Muscle of back (tissue), 11 donors: ENCODE results near the gene RRP15. TPM values are rescaled to one million over a fixed set of nuclear protein-coding genes. Genes with fewer than 3 reads are reported as not detected.

Source experiments
- DNase-seq, 3 donors: peaks; one replicate each; pipeline versions ENCODE4 v3.0.0 to v3.0.0-alpha.2; 2013
- polyA plus RNA-seq, 10 donors: library from polyadenylated mRNA; unstranded; fragments of 120-200 nt; gene quantifications; one replicate each; pipeline ENCODE4 v1.2.1, GENCODE V29; 2013; ENCODE audit not compliant: insufficient read length in 10 of 10

RRP15 gene
- polyA plus RNA-seq, 10 donors = 16.5 to 24.1 (median 19.4) TPM

- DNase-seq = no peak
Observed at GRCh38 chr1:218332416-218332815, 47.3 kb downstream of the RRP15 start.

GRCh38 chr1:218336328-218336727 lies 51.2 kb downstream of the RRP15 start:
- DNase-seq = peak in 2 of 3 donors; percentile 44 to 53

- peak in 2 of 3 donors; percentile 41 to 72 for DNase-seq
Observed at GRCh38 chr1:218339267-218339831, 54.3 kb downstream of the RRP15 start.

GRCh38 chr1:218341325-218341724 lies 56.2 kb downstream of the RRP15 start:
- DNase-seq = no peak

GRCh38 chr1:218342091-218342490 lies 57.0 kb downstream of the RRP15 start:
- no peak for DNase-seq

GRCh38 chr1:218344814-218345672 lies 60.0 kb downstream of the RRP15 start, which contains the start of gene TGFB2:
Gene TGFB2, plus strand, starts transcription at chr1:218345336. Its CDS starts 1,366 bp downstream, at chr1:218346702.
- DNase-seq = peak; percentile 83 to 95 (median 90)

- peak; percentile 69 to 93 (median 81) for DNase-seq
Observed at GRCh38 chr1:218345673-218346390, 60.7 kb downstream of the RRP15 start.

GRCh38 chr1:218346391-218347204 lies 61.5 kb downstream of the RRP15 start:
- DNase-seq = peak; percentile 43 to 84 (median 62)

GRCh38 chr1:218347336-218347722 lies 62.2 kb downstream of the RRP15 start:
- DNase-seq = peak; percentile 75 to 94 (median 81)

GRCh38 chr1:218347723-218348627 lies 62.9 kb downstream of the RRP15 start:
- peak; percentile 85 to 94 (median 89) for DNase-seq

GRCh38 chr1:218348628-218349071 lies 63.6 kb downstream of the RRP15 start:
- DNase-seq = peak in 2 of 3 donors; percentile 48 to 83

GRCh38 chr1:218349348-218350034 lies 64.4 kb downstream of the RRP15 start:
- peak in 2 of 3 donors; percentile 53 to 76 for DNase-seq

- DNase-seq = peak in 1 of 3 donors; percentile 68
Observed at GRCh38 chr1:218350035-218350525, 65.0 kb downstream of the RRP15 start.

- peak in 2 of 3 donors; percentile 65 to 87 for DNase-seq
Observed at GRCh38 chr1:218350801-218351266, 65.7 kb downstream of the RRP15 start.

- DNase-seq = peak; percentile 52 to 80 (median 58)
Observed at GRCh38 chr1:218351391-218352074, 66.4 kb downstream of the RRP15 start.

GRCh38 chr1:218352075-218352438 lies 67.0 kb downstream of the RRP15 start:
- no peak for DNase-seq

- DNase-seq = no peak
Observed at GRCh38 chr1:218353656-218354055, 68.6 kb downstream of the RRP15 start.

- no peak for DNase-seq
Observed at GRCh38 chr1:218355278-218355677, 70.2 kb downstream of the RRP15 start.
